Neutrophil (primary cell): ENCODE data around the gene NPAS3.

Experiments used
- H3K27ac ChIP-seq: fragments of 200-600 bp; sonication (generic); 2 replicates; pipeline ENCODE4 v1.5.1; 2016; ENCODE audit warnings: mild to moderate bottlenecking, moderate library complexity
- H3K27me3 ChIP-seq: fragments of 200-600 bp; sonication (generic); 2 replicates; pipeline ENCODE4 v1.6.0; 2016; ENCODE audit warnings: mild to moderate bottlenecking
- H3K36me3 ChIP-seq: fragments of 200-600 bp; sonication (generic); 2 replicates; pipeline ENCODE4 v1.5.1; 2017
- H3K4me1 ChIP-seq, 2 experiments: fragments of 200-600 bp in 1 of 2; sonication (generic) in 1 of 2; 1 replicate in 1 of 2; 2 replicates in 1 of 2; pipeline versions ENCODE4 v1.5.1 to v1.6.1; 2013 to 2016; ENCODE audit warnings: low read depth in 1 of 2, low read length in 1 of 2, mild to moderate bottlenecking in 1 of 2, moderate library complexity in 1 of 2; ENCODE audit not compliant: control insufficient read depth in 1 of 2, insufficient read depth in 1 of 2
- H3K4me3 ChIP-seq, 2 experiments: fragments of 200-600 bp in 1 of 2; sonication (generic) in 1 of 2; 1 replicate in 1 of 2; 2 replicates in 1 of 2; pipeline ENCODE4 v1.5.1; 2013 to 2016; ENCODE audit warnings: low read depth in 1 of 2, low read length in 1 of 2, mild to moderate bottlenecking in 1 of 2, moderate library complexity in 1 of 2
- H3K9me3 ChIP-seq: fragments of 200-600 bp; sonication (generic); 2 replicates; pipeline ENCODE4 v1.5.1; 2016
- CTCF ChIP-seq: fragments of 200-600 bp; sonication (generic); IDR thresholded peaks from 2 replicates; pipeline ENCODE4 v1.5.1; 2016; ENCODE audit warnings: antibody characterized with exemption

NPAS3 gene

DNA sequence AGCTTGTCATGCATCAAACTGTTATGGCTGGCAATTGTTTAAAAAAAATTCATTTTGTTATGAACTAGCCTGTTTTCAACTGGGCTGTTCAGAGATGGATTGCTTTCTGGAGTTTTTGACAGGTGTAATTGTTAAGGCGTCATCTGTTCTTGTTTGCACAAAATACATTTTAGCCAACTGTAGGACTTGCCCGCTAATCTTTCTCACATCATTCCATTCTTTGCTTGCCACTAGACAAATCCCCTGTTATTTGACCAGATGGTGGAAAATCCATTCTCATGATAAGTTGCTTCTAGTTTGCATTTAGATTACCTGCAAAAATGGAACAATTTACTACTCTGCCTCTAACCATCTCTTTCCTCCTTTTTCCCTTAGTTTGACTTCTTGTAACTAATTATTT lies 114.3 kb downstream of the NPAS3 start:
- no peak overlapping the region for H3K4me3 ChIP-seq
- H3K4me1 ChIP-seq = no peaks in the 10 kb centered on the region
- H3K9me3 ChIP-seq = no peaks in the 10 kb centered on the region
- no peak for TF ChIP-seq CTCF
- H3K36me3 ChIP-seq = no peaks in the 10 kb centered on the region
- H3K27me3 ChIP-seq = no peaks in the 10 kb centered on the region
- no peak overlapping the region for H3K27ac ChIP-seq

- Histone ChIP-seq H3K36me3 (no peaks in the 10 kb centered on the region), H3K4me1 (no peaks in the 10 kb centered on the region), H3K9me3 (no peaks in the 10 kb centered on the region), H3K4me3 (no peak overlapping the region), H3K27me3 (no peaks in the 10 kb centered on the region), H3K27ac (no peak overlapping the region)
- no peak for TF ChIP-seq CTCF
Observed at GRCh38 chr14:33056213-33056612, 117.5 kb downstream of the NPAS3 start.

DNA sequence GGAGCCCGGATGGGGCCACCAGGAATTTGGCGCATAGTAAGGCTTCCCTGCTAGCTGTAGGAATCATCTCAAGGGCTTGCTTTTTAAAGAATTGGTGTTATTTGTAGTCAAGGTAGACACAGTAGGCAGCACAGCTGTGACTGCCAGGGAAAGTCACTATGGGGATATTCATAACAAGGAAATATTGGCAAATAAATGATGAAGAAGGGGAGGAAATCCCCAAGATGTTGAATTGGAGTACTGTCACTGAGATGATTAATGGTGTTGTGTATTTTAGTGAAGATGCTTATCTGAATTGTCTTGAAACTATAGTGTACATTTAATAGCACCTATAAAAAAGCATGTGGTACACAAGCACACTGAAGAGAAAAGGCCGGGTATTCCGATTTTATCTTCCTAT lies 118.9 kb downstream of the NPAS3 start:
- no peak for TF ChIP-seq CTCF
- Histone ChIP-seq H3K36me3 (no peaks in the 10 kb centered on the region), H3K4me3 (no peak overlapping the region), H3K27me3 (no peaks in the 10 kb centered on the region), H3K9me3 (no peaks in the 10 kb centered on the region), H3K4me1 (no peaks in the 10 kb centered on the region), H3K27ac (no peak overlapping the region)

GRCh38 chr14:33061667-33062325 lies 123.1 kb downstream of the NPAS3 start:
- Histone ChIP-seq H3K36me3 (no peaks in the 10 kb centered on the region), H3K27ac (no peak overlapping the region), H3K4me1 (no peaks in the 10 kb centered on the region), H3K4me3 (no peak overlapping the region), H3K27me3 (no peaks in the 10 kb centered on the region), H3K9me3 (no peaks in the 10 kb centered on the region)
- no peak for TF ChIP-seq CTCF

DNA sequence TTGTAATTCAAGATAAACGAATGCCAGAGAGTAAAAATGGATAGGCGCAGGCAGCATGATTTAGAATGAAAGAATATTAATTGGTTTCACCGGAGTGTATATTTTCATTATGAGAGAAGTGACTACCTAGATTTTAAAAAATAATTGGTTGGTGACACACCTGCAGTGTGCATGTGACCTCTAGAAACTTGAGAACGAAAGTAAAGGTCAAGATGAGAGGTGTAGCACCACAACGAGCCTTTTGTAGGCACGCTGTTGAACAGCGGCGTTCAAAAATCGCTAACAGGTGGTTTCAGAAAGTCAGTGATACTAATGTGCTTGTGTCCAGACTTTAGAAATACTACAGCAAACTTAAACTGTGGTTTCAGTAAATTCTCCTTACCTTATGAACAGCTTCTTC lies 123.8 kb downstream of the NPAS3 start:
- TF ChIP-seq CTCF = no peak
- H3K27me3 ChIP-seq = no peaks in the 10 kb centered on the region
- no peak overlapping the region for H3K27ac ChIP-seq
- no peaks in the 10 kb centered on the region for H3K4me1 ChIP-seq
- no peaks in the 10 kb centered on the region for H3K9me3 ChIP-seq
- H3K36me3 ChIP-seq = no peaks in the 10 kb centered on the region
- no peak overlapping the region for H3K4me3 ChIP-seq

GRCh38 chr14:33062881-33063280 lies 124.2 kb downstream of the NPAS3 start:
- no peak overlapping the region for H3K4me3 ChIP-seq
- H3K27ac ChIP-seq = no peak overlapping the region
- no peaks in the 10 kb centered on the region for H3K4me1 ChIP-seq
- H3K36me3 ChIP-seq = no peaks in the 10 kb centered on the region
- H3K9me3 ChIP-seq = no peaks in the 10 kb centered on the region
- H3K27me3 ChIP-seq = no peaks in the 10 kb centered on the region
- no peak for TF ChIP-seq CTCF
